SK-N-SH treated with all-trans-retinoic acid at 6 μM for 48 hours (cell line): ENCODE data around the gene PLEKHA3.

Experiments
- ATAC-seq: fragments of 200-7000 bp; cut with Tn5 transposase; 3 replicates; pipeline ENCODE4 v1.9.1; 2020; ENCODE audit warnings: mild to moderate bottlenecking, moderate library complexity
- ARNTL ChIP-seq: fragments of 450-650 bp; formaldehyde crosslinking; IDR thresholded peaks from 2 replicates; pipeline ENCODE4 v1.5.0; 2020; ENCODE audit warnings: low read depth, mild to moderate bottlenecking, moderate library complexity, borderline replicate concordance
- BACH2 ChIP-seq: fragments of 250-450 bp; sonication (Bioruptor Pico); IDR thresholded peaks from 2 replicates; pipeline ENCODE4 v1.9.0; 2021; ENCODE audit warnings: mild to moderate bottlenecking, borderline replicate concordance
- ESRRG ChIP-seq: fragments of 250-450 bp; sonication (Bioruptor Pico); IDR thresholded peaks from 2 replicates; pipeline ENCODE4 v1.6.1; 2021; ENCODE audit warnings: mild to moderate bottlenecking
- GLIS3 ChIP-seq: fragments of 250-450 bp; sonication (Bioruptor Pico); IDR thresholded peaks from 2 replicates; pipeline ENCODE4 v1.5.0; 2020; ENCODE audit warnings: mild to moderate bottlenecking, moderate library complexity
- ISL1 ChIP-seq: fragments of 250-450 bp; sonication (Bioruptor Pico); IDR thresholded peaks from 2 replicates; pipeline ENCODE4 v2.1.2; 2022; ENCODE audit warnings: mild to moderate bottlenecking, moderate library complexity
- OSR1 ChIP-seq: fragments of 250-450 bp; sonication (Bioruptor Pico); IDR thresholded peaks from 2 replicates; pipeline ENCODE4 v1.8.0; 2022; ENCODE audit warnings: moderate library complexity, mild to moderate bottlenecking, inconsistent platforms
- PPARA ChIP-seq: fragments of 250-450 bp; sonication (Bioruptor Pico); IDR thresholded peaks from 2 replicates; pipeline ENCODE4 v1.5.0; 2020; ENCODE audit warnings: mild to moderate bottlenecking, borderline replicate concordance
- RARB ChIP-seq: fragments of 250-450 bp; sonication (Bioruptor Pico); IDR thresholded peaks from 2 replicates; pipeline ENCODE4 v1.8.0; 2021; ENCODE audit warnings: mild to moderate bottlenecking, moderate library complexity
- SNAI2 ChIP-seq: fragments of 250-450 bp; sonication (Bioruptor Pico); IDR thresholded peaks from 2 replicates; pipeline ENCODE4 v1.5.0; 2020; ENCODE audit warnings: mild to moderate bottlenecking, moderate library complexity
- TCF4 ChIP-seq: fragments of 250-450 bp; sonication (Bioruptor Pico); IDR thresholded peaks from 2 replicates; pipeline ENCODE4 v1.8.0; 2021; ENCODE audit warnings: mild to moderate bottlenecking, moderate library complexity, borderline replicate concordance
- ZC3H10 ChIP-seq: fragments of 250-450 bp; sonication (Bioruptor Pico); IDR thresholded peaks from 2 replicates; pipeline ENCODE4 v1.5.1; 2021; ENCODE audit warnings: mild to moderate bottlenecking, moderate library complexity
- ZFP30 ChIP-seq: fragments of 450-650 bp; formaldehyde crosslinking; IDR thresholded peaks from 2 replicates; pipeline ENCODE4 v1.5.0; 2022; ENCODE audit warnings: mild to moderate bottlenecking, moderate library complexity
- ZNF565 ChIP-seq: fragments of 450-650 bp; formaldehyde crosslinking; conservative IDR thresholded peaks from 2 replicates; pipeline ENCODE4 v1.5.0; 2020; ENCODE audit warnings: low read depth, mild to moderate bottlenecking, moderate library complexity
- ZNF70 ChIP-seq: fragments of 450-650 bp; formaldehyde crosslinking; IDR thresholded peaks from 2 replicates; pipeline ENCODE4 v1.5.0; 2020; ENCODE audit warnings: mild to moderate bottlenecking, moderate library complexity
- ZNF8 ChIP-seq: fragments of 450-650 bp; formaldehyde crosslinking; IDR thresholded peaks from 2 replicates; pipeline ENCODE4 v1.5.0; 2020; ENCODE audit warnings: mild to moderate bottlenecking, moderate library complexity
- TF ChIP-seq, protein P1 (sequence below): fragments of 250-450 bp; sonication (Bioruptor Pico); IDR thresholded peaks from 2 replicates; pipeline ENCODE4 v1.8.0; 2021; ENCODE audit warnings: low read depth, mild to moderate bottlenecking, moderate library complexity, borderline replicate concordance
- TF ChIP-seq, protein P2 (sequence below): fragments of 250-450 bp; sonication (Bioruptor Pico); IDR thresholded peaks from 2 replicates; pipeline ENCODE4 v1.5.0; 2020; ENCODE audit warnings: mild to moderate bottlenecking, moderate library complexity
- TF ChIP-seq, protein P3 (sequence below): fragments of 250-450 bp; sonication (Bioruptor Pico); IDR thresholded peaks from 2 replicates; pipeline ENCODE4 v1.5.1; 2021; ENCODE audit warnings: mild to moderate bottlenecking, moderate library complexity
- TF ChIP-seq, protein P4 (sequence below): fragments of 250-450 bp; sonication (Bioruptor Pico); IDR thresholded peaks from 2 replicates; pipeline ENCODE4 v1.8.0; 2020; ENCODE audit warnings: mild to moderate bottlenecking, moderate library complexity, borderline replicate concordance
- TF ChIP-seq, protein P5 (sequence below): fragments of 250-450 bp; sonication (Bioruptor Pico); IDR thresholded peaks from 2 replicates; pipeline ENCODE4 v1.5.1; 2020; ENCODE audit warnings: low read depth, mild to moderate bottlenecking, moderate library complexity

Gene PLEKHA3

DNA sequence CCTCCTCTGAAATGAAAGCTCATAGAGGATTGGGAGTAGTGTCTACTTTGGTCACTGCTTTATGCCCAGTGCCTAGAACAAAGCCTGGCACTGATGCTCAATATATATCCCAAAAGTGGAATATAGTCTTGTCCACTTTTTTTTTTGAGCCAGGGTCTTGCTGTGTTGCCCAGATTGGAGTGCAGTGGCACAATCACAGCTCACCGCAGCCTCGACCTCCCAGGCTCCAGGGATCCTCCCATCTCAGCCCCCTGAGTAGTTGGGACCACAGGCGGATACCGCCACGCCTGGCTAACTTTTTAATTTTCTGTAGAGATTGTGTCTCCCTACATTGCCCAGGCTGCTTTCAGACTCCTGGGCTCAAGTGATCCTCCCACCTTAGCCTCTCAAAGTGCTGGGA is 5.7 kb upstream of the PLEKHA3 start:
- no peak for ATAC-seq
- TF ChIP-seq TCF4 (CRISPR knock-in tag) (no peak), ZNF8 (no peak)
- TF ChIP-seq, protein P1, sequence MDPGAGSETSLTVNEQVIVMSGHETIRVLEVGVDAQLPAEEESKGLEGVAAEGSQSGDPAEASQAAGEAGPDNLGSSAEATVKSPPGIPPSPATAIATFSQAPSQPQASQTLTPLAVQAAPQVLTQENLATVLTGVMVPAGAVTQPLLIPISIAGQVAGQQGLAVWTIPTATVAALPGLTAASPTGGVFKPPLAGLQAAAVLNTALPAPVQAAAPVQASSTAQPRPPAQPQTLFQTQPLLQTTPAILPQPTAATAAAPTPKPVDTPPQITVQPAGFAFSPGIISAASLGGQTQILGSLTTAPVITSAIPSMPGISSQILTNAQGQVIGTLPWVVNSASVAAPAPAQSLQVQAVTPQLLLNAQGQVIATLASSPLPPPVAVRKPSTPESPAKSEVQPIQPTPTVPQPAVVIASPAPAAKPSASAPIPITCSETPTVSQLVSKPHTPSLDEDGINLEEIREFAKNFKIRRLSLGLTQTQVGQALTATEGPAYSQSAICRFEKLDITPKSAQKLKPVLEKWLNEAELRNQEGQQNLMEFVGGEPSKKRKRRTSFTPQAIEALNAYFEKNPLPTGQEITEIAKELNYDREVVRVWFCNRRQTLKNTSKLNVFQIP (CRISPR knock-in tag), result no peak

DNA sequence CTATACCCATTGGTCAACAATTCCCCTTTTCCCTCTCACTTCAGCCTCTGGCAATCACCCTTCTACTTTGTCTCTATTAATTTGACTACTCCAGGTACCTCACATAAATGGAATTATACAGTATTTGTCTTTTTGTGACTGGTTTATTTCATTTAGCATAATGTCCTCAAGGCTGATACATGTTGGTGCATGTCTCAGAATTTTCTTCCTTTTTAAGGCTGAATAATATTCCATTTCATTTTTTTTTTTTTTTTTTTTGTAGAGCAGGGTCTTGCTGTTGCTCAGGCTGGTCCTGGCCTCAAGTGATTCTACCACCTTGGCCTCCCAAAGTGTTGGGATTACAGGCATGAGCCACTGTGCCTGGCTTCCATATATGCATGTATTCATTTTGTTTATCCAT is 3.8 kb upstream of the PLEKHA3 start:
- ATAC-seq, result no peak
- TF ChIP-seq PPARA (CRISPR knock-in tag) (no peak), ZFP30 (no peak), ARNTL (CRISPR knock-in tag) (no peak), OSR1 (CRISPR knock-in tag) (no peak), TCF4 (CRISPR knock-in tag) (no peak), ZC3H10 (CRISPR knock-in tag) (no peak)
- TF ChIP-seq, protein P2, sequence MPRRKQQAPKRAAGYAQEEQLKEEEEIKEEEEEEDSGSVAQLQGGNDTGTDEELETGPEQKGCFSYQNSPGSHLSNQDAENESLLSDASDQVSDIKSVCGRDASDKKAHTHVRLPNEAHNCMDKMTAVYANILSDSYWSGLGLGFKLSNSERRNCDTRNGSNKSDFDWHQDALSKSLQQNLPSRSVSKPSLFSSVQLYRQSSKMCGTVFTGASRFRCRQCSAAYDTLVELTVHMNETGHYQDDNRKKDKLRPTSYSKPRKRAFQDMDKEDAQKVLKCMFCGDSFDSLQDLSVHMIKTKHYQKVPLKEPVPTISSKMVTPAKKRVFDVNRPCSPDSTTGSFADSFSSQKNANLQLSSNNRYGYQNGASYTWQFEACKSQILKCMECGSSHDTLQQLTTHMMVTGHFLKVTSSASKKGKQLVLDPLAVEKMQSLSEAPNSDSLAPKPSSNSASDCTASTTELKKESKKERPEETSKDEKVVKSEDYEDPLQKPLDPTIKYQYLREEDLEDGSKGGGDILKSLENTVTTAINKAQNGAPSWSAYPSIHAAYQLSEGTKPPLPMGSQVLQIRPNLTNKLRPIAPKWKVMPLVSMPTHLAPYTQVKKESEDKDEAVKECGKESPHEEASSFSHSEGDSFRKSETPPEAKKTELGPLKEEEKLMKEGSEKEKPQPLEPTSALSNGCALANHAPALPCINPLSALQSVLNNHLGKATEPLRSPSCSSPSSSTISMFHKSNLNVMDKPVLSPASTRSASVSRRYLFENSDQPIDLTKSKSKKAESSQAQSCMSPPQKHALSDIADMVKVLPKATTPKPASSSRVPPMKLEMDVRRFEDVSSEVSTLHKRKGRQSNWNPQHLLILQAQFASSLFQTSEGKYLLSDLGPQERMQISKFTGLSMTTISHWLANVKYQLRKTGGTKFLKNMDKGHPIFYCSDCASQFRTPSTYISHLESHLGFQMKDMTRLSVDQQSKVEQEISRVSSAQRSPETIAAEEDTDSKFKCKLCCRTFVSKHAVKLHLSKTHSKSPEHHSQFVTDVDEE (CRISPR knock-in tag), result no peak
- TF ChIP-seq, protein P1 (CRISPR knock-in tag), result no peak

DNA sequence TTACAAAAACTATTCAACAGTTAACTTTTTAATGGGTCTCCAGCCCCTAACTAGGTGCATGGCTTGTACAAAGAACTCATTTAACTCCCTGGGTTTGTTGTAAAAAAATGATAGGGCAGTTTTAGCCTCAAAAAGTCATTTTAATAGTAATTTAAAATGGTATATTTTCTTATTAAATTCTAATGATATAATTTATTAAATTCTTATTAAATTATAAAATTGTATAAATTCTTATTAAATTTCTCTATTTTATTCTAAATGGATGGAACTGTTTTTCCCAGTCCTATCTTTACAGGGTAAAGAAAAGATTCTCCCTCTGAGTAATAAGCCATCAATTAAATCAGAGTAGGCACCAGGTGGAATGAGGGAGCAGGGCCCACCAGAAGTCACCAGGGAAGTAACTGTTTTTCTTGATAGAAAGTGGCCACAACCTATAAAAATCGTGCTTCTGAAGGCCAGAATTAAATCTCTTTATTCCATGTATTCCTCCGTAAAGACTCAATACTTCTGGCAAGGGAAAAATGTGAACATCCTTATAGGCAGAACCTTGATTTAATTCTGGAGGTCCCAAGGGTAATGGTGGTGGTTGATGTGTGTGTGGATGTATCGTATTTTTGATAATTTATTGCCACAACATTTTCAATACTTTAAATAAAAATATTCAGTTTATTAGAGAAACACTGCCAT is 2.7 kb upstream of the PLEKHA3 start:
- TF ChIP-seq ZC3H10 (CRISPR knock-in tag), result no peak
- no peak for TF ChIP-seq ZFP30
- TF ChIP-seq ZNF70 (CRISPR knock-in tag), result no peak
- no peak for TF ChIP-seq ZNF8
- TF ChIP-seq BACH2 (CRISPR knock-in tag), result no peak
- no peak for TF ChIP-seq ESRRG (CRISPR knock-in tag)
- TF ChIP-seq, protein P3, sequence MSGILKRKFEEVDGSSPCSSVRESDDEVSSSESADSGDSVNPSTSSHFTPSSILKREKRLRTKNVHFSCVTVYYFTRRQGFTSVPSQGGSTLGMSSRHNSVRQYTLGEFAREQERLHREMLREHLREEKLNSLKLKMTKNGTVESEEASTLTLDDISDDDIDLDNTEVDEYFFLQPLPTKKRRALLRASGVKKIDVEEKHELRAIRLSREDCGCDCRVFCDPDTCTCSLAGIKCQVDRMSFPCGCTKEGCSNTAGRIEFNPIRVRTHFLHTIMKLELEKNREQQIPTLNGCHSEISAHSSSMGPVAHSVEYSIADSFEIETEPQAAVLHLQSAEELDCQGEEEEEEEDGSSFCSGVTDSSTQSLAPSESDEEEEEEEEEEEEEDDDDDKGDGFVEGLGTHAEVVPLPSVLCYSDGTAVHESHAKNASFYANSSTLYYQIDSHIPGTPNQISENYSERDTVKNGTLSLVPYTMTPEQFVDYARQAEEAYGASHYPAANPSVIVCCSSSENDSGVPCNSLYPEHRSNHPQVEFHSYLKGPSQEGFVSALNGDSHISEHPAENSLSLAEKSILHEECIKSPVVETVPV (CRISPR knock-in tag), result no peak
- TF ChIP-seq ARNTL (CRISPR knock-in tag), result no peak
- no peak for TF ChIP-seq RARB (CRISPR knock-in tag)
- no peak for TF ChIP-seq ISL1 (CRISPR knock-in tag)
- TF ChIP-seq ZNF565 (CRISPR knock-in tag), result no peak
- TF ChIP-seq, protein P4, sequence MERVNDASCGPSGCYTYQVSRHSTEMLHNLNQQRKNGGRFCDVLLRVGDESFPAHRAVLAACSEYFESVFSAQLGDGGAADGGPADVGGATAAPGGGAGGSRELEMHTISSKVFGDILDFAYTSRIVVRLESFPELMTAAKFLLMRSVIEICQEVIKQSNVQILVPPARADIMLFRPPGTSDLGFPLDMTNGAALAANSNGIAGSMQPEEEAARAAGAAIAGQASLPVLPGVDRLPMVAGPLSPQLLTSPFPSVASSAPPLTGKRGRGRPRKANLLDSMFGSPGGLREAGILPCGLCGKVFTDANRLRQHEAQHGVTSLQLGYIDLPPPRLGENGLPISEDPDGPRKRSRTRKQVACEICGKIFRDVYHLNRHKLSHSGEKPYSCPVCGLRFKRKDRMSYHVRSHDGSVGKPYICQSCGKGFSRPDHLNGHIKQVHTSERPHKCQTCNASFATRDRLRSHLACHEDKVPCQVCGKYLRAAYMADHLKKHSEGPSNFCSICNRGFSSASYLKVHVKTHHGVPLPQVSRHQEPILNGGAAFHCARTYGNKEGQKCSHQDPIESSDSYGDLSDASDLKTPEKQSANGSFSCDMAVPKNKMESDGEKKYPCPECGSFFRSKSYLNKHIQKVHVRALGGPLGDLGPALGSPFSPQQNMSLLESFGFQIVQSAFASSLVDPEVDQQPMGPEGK (CRISPR knock-in tag), result no peak
- no peak for TF ChIP-seq GLIS3
- no peak for ATAC-seq

DNA sequence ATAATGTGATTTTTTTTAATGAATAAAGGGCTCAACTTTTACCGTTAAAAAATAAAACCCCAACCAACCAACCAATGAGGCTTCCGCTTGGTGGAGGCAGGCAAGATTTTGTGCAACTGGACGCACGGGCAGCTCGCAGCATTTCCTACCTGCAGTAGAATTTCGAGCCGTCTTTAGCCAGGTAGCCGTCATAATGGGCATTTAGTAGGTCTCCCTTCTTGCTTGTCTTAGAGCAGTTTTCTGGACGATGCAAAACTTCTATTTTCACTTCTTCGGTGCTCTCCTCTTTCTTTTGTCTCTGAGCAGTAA is 2.2 kb upstream of the PLEKHA3 start:
- TF ChIP-seq RARB (CRISPR knock-in tag) (no peak), ZNF565 (CRISPR knock-in tag) (no peak), SNAI2 (CRISPR knock-in tag) (no peak), OSR1 (CRISPR knock-in tag) (no peak), ZFP30 (no peak), ZC3H10 (CRISPR knock-in tag) (no peak)
- TF ChIP-seq, protein P2 (CRISPR knock-in tag), result no peak
- TF ChIP-seq, protein P5, sequence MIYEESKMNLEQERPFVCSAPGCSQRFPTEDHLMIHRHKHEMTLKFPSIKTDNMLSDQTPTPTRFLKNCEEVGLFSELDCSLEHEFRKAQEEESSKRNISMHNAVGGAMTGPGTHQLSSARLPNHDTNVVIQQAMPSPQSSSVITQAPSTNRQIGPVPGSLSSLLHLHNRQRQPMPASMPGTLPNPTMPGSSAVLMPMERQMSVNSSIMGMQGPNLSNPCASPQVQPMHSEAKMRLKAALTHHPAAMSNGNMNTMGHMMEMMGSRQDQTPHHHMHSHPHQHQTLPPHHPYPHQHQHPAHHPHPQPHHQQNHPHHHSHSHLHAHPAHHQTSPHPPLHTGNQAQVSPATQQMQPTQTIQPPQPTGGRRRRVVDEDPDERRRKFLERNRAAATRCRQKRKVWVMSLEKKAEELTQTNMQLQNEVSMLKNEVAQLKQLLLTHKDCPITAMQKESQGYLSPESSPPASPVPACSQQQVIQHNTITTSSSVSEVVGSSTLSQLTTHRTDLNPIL, result no peak
- no peak; the same call in 2 of the 3 replicates for ATAC-seq
